Mammary epithelial cell (primary cell): ENCODE results near the gene PDE3A.

Source experiments
- CTCF ChIP-seq, 2 donors: IDR thresholded peaks in 1 of 2; conservative IDR thresholded peaks in 1 of 2; 2 replicates each; pipeline ENCODE4 v1.5.1; 2011 to 2012; ENCODE audit warnings: inconsistent platforms in 2 of 2, low read length in 2 of 2, mild to moderate bottlenecking in 2 of 2, control low read depth in 1 of 2, low read depth in 1 of 2; ENCODE audit not compliant: insufficient read depth in 1 of 2; ENCODE audit errors: extremely low read depth in 1 of 2
- EZH2 ChIP-seq: IDR thresholded peaks from 2 replicates; pipeline ENCODE4 v1.6.1; 2012; ENCODE audit warnings: low read length, inconsistent platforms, borderline replicate concordance

- TF ChIP-seq EZH2, result no peak
- no peak for TF ChIP-seq CTCF (conservative IDR thresholded peaks at IDR 0.05 in 1 of 2, IDR thresholded peaks at IDR 0.05 in 1 of 2; ENCODE audit: extremely low read depth in 1 of 2, insufficient read depth in 1 of 2, low read depth in 1 of 2, low read length in 2 of 2)
Measured at GRCh38 chr12:20361416-20361815, 6.9 kb upstream of the PDE3A start.
